NCI-H2029 (cell line): Measurements from ENCODE around the gene NAP1L4.

Experiments used
- DNase-seq: peaks from one replicate; lab custom pipeline; 2025; lab: John Stamatoyannopoulos, UW

Gene NAP1L4

GRCh38 chr11:3010521-3011275 lies 18.6 kb upstream of the NAP1L4 start:
- DNase-seq = no peak

DNA sequence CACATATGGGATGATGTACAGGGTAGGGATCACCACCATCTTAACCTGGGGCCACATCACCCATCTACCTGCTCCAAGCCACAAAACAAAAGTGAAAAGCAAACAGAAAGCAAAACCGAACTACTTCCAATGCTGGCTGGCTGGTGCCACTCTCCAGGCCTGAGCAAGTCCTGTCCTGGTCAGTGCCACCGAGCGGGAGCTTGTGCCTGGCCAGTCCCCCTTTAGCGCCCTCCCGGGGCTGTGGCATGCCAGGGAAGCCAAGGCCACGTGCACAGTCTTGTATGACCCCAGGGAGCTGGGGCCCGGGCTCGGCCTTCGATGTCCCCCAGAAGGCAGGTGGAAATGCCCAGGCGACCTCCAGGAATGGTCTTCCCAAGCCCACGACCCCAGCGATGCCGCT lies 17.9 kb upstream of the NAP1L4 start:
- no peak for DNase-seq

DNA sequence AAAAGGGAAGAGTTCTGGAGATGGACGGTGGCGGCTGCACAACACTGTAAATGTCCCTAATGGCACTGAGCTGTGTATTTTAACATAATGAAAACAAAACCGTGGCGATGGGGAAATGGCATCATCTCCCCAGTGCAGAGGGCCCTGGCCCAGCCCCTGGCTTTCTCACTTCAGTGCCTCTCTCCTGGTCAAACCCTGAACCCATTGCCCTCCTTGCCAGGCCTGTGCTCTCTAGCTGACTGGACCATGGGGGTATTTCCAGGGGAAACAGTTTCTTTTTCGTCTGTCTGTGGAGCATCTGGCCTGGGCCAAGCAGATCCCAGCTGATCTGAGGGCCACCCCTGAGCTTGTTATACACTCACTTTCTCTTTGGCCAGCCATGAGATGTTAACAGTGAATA lies 17.4 kb upstream of the NAP1L4 start:
- no peak for DNase-seq

DNA sequence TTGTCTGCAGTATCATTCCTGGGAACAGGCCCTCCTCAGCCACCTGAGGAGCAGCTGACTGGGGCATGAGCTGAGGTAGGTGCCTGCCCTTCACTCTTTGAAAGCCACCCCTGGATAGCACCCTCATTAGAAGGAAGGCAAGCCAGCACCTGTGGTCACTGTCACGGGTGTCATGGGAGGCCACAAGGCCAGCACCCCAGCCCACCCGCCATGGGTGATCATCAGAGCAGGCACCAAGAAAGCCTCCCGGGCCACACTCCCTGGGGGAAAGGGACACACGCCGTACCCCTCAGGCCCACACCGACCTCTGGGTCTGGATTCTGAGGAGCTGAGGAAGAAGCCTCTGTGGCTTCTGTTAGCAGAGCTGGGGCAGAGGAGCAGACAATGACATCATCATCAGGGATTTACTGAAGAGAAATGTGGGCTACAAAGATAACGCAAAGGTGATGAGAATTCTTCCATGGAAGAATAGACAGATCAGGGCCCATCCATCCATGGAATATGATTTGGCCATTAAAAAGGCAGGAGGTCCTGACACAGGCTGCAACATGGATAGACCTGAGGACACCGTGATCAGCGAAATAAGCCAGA lies 16.7 kb upstream of the NAP1L4 start:
- no peak for DNase-seq

- no peak for DNase-seq
Measured at GRCh38 chr11:3007404-3008010, 15.4 kb upstream of the NAP1L4 start.

- no peak for DNase-seq
Measured at GRCh38 chr11:3006505-3007260, 14.6 kb upstream of the NAP1L4 start.

- no peak for DNase-seq
Measured at GRCh38 chr11:3004481-3004880, 12.4 kb upstream of the NAP1L4 start.

GRCh38 chr11:3003396-3004231 lies 11.5 kb upstream of the NAP1L4 start:
- no peak for DNase-seq

DNA sequence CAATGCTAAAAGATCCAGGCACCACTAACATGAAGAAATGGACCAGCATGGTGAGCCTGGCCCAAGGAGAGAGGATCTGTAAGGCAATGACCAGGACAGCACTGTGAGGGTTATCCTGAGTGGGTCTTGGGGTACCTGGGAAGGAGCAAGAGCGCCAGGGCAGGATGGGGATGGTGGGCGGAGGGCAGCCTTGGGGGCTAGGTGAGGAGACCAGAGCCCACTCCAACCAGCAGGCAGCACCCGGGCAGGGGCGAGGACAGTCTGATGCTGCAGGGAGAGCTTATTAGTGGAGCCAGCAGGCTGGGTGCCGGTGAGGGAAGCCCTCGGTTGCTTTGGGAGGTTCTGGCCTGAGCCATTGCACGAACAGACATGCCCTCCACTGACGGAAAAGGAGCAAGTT lies 10.7 kb upstream of the NAP1L4 start:
- DNase-seq = no peak

DNA sequence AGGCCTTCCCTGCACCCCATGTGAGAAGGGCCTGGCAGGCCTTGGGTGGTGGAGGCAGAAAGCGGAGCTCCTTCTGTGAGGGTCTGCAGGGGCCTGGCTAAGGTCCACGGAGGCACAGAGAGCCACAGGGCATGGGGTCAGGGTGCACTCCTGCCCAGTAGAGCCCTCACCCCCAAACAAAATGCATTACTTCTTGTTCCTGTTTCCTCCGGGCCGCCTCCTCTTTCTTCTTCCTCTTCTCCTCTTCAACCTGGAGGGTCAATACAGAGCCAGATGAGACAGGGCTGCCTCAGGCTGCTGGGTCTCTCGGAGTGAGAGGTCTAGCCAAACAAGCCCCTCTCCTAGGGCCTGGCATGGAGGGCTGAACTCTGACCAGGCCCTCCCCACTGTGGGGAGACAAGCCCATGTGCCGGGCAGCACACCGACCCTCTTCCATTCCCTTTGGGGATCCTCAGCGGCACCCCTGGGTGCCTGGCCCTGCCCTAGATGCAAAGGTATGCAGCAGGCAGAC lies 10.3 kb upstream of the NAP1L4 start:
- DNase-seq = no peak

- peak; percentile 79 for DNase-seq
Measured at GRCh38 chr11:3001496-3001895, 9.4 kb upstream of the NAP1L4 start.

GRCh38 chr11:3000032-3000961 lies 8.2 kb upstream of the NAP1L4 start:
- peak; percentile 88 for DNase-seq

DNA sequence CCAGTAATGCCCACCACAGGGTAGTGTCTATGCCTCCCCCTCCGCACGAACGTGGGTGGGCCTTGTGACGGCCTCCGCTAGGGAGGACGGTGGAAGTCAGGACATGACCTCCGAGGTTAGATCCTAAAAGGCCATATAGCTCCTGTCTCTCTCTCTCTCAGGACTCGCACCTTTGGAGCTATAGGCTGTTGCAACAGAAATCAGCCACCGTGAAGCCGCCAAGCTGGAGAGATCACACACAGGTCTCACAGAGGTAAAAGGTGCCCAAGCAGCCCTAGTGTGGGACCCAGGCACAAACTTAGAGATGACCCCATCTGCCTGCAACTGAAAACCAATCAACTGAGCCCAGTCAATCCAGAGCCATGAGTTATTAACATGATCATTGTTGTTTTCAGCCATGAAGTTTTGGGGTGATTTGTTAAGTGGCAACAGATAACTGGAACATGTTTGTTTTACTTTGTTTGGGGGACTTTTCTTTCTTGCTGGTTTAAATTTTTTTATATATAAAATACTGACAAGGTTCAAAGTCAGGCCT lies 7.4 kb upstream of the NAP1L4 start:
- DNase-seq = no peak

- DNase-seq = peak; percentile 64
Measured at GRCh38 chr11:2998073-2998850, 6.1 kb upstream of the NAP1L4 start.

DNA sequence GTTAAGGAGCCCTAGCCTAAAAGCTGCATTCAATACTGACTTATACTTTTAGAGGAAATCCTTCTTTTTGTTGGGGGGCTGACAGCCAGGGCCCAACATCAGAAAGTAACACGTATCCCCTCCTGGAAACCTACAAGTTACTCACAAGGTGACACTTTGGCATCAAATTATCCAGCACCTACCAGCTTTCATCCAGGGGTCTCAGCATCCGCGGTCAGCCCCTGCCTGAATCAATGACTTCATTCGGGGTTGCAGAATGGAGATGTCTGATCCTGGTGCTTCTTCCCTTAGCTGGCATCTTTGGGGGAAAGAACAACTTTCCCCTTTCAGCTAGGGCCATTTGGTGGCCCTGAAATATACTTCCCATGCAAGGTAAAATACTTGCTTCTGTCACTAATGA lies 5.3 kb upstream of the NAP1L4 start:
- no peak for DNase-seq

GRCh38 chr11:2996976-2997375 lies 4.8 kb upstream of the NAP1L4 start:
- no peak for DNase-seq

DNA sequence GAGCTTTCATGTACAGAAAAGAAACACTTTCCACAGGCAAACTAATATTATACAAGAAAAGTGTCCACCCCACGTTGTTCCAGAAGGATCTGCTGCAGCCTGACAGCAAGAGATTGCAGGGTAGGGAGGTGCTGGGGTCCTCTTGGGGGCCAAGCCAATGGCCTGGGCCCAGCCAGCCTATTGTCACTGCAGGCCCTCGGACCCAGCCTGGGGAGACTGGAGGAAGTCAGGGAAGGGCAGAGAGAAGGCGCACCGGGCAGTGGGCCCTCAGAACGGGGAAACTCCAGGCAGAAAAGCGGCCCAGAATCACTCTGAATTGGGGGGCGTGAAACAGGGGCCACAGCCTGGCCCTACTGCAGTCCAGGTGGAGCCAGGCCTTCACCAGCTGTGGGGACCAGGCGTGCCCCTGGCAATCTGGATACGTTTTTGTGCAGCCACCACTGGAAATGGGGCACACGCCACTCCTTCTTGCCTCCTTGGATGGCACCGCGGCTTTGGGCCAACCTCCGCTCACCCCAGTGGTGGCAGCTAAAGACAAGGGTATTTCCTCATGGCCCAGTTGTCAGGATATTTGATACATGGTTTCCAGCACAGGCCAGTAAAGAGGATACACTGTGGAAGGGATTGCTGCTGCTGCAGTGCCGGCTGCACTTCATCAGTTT lies 3.9 kb upstream of the NAP1L4 start:
- no peak for DNase-seq

DNA sequence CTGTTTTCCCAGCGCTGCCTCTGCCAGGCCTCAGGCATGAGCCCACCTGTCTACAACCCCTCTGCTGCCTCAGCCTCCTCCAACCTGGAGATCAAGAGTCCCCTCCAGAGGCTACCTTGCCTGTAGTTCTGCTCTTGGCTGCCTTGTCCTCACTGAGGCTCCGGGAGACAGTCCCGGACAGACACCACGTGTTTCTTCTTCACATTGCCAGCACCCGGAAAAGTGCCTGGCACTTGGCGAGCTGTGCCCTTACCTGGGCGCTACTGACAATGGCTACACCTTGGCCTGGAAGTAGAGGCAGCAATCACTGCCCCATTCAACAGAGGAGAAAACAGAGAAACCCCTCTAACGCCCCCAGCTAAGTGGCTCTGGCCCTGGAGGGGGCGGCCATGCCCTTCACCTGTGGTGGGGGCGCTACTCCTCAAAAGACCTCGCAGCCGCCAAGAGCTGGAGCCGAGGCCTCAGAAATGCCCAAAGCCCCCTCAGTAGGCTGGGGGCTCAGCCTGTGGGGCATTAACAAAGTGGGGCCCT lies 3.0 kb upstream of the NAP1L4 start:
- no peak for DNase-seq

DNA sequence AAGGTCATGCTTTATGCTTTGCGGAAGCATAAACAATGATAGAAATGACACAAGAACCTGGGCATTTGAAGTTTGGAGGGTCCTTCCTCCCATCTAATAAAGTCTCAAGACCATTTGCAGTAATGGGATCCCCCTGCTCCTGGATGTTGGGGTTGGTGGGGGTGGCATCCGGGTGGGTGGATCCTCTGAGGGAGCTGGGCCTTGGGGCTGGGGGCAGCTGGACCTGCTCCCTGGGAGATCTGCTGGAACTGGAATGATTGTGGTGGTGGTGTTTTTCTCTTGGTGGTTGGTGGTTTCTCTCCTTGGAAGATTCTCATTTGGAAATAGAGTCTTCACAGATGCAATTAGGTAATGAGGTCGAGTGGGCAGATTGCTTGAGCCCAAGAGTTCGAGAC lies 2.2 kb upstream of the NAP1L4 start:
- no peak for DNase-seq
